T47D (cell line): Measurements from ENCODE around the gene BCL2L11.

Source experiments
- DNase-seq, 2 experiments: peaks; one replicate each; pipeline versions ENCODE4 v3.0.0 to v3.0.0-alpha.2; 2011 to 2012; ENCODE audit warnings: low read depth in 1 of 2, low spot score in 1 of 2
- JUND ChIP-seq: IDR thresholded peaks from 2 replicates; pipeline ENCODE4 v1.6.1; 2012; ENCODE audit warnings: low read depth
- in situ Hi-C: cut with HindIII; loops from 2 replicates; pipeline ENCODE4 v1.10.0; 2016; ENCODE audit warnings: low sequenced_read_pairs, low pct_unique_long_range_greater_than_20kb

The BCL2L11 gene

DNA sequence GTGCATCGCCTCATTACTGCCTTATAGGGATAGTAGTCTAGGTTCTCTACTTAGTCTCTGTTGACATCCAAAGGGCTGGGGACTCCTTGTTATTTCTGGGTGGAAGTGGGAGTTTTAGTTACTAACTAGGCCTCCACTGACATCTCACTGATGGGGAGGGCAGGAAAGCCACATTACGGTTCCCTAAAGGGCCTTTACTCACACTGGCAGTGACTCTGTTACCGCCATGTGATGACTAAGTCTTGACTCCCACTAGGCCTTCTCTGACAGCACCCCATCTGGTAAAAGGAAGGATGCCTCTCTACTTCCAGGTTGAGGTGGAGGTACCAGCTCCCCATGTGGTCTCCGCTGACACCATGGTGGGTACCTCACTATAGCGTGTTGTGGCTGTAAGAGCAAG is 14.0 kb upstream of the BCL2L11 start:
- in situ Hi-C loops = no loop called here
- TF ChIP-seq JUND = no peak
- DNase-seq = no peak

DNA sequence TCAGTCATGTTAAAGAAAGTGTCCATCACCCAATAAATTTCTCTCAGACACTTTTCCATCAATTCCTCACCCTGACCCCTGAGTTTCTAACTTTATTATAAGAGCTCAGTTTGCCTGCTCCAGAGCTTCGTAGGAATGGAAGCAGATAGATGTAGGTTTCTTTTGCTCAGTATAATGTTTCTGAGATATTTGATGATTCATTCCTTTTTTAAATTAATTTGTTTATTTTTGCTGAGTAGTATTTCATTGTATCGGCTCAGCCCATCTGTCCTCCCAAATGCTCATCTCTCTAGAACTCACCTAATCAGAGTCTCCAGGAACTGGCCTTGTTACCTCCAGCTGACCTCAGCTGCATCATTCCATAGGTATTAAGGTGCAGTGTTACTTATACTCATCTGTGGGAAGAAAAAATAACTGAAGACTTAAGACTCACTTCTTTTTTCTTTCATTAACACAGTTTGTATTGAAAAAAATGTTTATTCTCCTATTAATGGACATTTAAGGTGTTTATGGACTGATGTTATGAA is 11.9 kb upstream of the BCL2L11 start:
- DNase-seq = no peak
- in situ Hi-C loops = no loop called here
- TF ChIP-seq JUND = no peak

DNA sequence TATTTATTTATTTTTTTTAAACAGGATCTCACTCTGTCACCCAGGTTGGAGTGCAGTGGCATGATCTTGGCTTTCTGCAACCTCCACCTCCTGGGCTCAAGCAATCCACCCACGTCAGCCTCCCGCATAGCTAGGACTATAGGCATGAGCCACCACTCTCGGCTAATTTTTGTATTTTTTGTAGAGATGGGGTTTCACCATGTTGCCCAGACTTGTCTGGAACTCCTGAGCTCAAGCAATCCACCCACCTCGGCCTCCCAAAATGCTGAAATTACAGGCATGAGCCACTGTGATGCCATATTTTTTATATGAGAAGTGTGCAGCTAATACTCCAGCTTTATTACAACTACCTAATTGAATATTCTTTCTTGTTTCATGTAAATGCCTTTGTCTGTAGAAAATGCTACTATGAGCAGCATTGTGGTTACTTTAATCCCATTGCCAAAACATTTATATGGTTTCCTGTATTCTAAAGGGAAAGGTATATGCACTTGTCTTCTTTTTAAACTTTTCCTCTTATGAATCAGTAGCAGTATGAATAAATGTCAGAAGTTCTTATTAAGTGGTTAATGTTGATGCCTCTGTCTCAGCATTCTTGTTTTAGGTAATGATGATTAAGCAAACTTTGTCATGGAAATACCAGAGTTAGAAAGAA is 9.5 kb upstream of the BCL2L11 start:
- DNase-seq = no peak
- TF ChIP-seq JUND = no peak
- in situ Hi-C loops = no loop called here

DNA sequence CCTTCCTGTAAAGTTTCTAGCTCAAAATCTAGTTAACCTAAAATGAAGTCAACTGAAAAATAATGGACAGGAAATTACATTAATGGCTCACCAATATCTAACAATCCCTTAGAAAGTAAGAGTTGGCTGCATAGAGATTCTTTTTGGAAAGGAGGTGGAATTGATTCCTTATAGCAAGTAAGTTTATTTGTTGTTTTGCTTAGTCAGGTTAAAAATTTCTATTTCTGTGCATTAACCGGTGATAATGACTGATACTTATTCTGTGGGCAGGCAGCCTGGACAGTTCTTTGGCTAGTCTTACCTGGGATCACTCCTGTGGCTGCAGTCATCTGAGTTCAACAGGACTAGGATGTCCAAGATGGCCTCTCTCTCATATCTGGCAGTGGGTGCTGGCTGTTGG is 6.9 kb upstream of the BCL2L11 start:
- no peak for TF ChIP-seq JUND
- in situ Hi-C loops = no loop called here
- no peak for DNase-seq

DNA sequence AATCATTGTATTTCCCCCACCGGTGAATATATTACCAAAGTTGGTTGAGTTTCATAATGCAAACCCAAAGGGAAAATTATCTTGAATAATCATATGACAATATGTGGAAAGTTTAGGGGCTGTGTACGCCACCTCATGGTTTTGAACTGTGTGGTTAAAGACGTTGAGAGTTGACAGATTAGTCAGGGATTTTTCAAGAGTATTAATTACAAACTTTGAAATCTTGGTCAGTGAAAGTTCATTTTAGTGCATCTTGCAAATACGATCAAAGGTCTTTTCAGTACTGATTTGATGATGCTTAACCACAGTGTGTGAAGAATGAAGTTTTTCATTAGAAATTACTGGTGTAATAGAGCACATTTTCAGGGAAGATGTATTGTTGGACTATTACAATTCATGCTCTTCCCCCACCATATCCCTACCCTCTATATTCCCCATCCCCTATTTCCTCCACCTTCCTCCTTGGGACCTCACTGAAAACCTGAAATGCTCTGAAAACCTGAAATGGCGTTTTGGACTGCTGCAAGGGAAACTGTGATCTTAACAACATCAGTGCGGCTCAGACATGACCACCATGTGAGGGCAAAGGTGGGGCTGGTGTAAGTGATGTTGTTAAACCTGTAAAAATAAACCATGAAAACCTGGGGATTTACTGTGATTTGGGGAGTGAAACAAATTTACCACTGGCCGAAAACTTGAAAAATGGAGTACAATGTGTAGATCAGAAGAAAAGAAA is 4.5 kb upstream of the BCL2L11 start:
- in situ Hi-C loops = no loop called here
- no peak for DNase-seq
- TF ChIP-seq JUND = no peak

DNA sequence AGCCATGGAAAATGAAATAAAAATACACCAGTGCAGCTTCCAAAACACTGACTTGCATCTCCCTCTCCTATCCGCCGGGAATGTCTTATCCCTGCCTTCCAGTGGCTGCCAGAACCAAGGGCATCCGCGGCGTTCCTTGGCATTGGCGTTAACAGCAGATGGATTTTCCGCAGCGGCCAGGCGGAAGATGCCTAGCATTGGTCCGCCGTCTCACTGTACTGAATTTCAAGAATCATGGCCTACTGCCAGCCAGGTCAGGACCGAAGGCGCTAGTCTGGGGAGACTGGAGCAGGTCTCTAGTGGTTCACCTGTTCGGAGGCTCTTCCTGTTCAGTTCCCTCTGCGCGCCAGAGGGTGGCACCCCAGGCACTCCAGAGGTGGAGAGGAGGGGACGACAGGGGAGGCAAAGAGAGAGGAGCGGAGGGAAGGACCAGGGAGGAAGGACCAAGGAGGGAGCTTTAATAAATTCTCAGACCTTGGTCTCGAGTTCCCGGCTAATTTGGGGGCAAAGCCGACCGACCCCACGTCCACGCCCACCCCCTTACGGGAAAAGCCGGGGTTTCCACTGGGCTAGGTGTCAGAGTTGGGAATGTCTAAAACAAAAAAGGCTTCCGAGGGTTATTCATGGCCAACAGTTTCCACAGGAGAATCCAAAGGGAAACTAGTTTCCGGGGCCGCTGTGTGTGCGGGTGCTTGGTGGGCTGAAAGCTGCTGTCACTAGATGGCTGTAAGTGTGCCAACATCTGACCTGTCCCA is 3.7 kb upstream of the BCL2L11 start:
- peak; percentile 81 to 89 for DNase-seq
- TF ChIP-seq JUND = no peak
- in situ Hi-C loops = no loop called here

DNA sequence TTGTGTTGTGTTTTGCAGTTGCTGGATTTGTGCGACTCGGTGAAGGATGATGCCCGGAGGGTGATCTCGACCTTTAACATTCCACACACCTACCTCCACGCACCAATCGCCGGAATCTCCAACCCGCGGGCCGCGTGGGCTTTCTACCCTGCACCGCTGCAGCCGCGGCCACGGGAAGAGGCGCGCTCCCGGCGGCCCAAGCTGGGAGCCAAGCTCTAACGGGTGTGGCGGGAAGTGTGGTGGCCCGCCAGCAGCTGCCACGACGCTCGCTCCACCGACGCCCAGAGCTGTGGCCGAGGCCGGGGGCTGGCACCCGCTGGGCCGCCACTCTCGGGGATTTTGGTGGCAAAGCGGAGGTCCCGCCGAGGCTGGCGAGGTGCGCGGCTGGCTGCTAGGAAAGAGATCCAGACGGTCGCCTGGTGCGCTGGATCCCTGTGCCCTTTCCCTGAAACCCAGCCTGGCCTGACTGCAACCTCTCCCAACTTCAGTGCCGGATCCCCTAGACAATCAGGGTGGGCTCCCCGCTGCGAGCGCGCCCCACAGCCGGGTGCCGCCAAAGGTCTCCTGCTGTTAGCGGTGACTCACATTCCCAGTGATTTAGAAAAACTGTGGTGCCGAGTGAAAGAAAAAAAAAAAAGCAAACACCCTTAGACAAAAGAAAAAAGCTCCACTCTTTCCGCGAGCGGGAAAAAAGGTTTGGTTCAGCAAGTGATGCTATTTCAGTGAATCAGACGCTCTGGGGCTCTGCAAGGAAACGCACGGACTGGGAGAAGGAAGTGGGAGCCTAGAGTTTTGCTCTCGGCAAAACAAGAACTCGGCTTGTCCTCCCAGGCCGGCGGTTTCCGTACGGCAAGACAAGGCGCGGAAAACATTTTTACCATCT is 2.9 kb upstream of the BCL2L11 start:
- in situ Hi-C loops = no loop called here
- TF ChIP-seq JUND = no peak

DNA sequence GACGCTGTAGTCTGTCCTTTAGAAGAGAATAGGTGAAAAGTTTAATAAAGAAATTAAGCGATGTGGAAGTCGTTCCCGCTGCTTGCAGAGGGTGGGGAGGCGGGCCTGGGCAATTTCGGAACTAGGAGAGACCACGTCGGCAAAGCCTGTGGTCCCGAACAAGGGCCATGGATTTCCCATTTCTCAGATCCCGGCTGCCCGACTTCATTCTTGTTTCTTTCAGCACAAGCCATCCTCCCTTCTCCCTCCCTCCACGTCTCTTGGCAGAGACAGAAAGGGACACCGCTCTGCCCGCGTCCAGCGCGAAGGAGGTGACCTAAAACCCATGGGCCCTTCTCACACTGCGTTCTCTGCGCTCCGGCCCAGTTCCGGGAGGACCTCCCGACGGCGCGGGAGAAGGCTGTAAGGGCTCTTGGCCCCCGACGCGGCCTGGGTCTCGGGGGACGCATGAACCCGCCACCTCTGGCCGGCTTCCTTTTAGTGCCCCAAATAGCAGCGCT is 2.2 kb upstream of the BCL2L11 start:
- TF ChIP-seq JUND = no peak
- in situ Hi-C loops = no loop called here

More for the DNA sequence above, 2.9 kb upstream of the BCL2L11 start:
- DNase-seq = no peak

DNA sequence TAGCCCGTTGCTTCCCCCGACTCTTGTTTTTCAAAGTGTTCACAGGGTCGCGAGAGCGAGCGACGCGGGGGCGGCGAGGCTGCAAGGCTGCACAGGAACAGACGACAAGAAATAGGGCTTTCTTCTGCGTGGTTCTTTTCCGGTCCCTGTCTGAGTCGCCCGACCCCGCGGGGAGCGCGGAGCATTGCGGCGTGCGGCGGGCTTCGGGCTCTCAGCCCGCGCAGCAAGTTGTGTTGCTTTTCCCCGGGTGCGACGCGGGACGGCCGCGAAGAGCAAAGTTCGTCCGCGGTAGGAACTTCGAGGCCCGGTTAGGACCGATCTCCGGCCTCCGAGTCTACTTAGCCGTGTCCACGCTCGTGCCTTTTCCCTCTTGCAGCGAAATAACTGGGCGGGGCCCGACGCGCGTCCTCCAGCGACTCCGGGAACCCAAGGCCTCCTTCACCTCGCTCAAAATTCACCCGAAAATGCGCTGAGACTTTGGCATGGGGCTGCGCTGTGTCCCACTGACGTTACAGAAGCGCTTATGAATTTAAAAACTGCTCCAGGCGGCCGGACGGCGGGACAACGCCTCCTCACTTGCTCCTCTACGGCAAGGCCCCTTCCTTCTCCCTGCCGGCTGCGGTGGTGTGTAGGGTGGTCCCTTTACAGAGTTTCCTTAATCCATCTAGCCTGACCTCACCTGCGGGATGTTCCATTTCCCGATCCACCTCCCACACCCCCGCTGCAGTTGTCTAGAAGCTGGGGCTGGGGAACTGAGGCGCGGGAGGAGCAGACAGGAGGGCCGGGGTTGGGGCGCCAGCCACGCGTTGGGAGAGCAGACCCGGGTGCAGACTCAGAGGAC is 1.5 kb upstream of the BCL2L11 start:
- TF ChIP-seq JUND = no peak
- DNase-seq = no peak
- in situ Hi-C loops = no loop called here

More for the DNA sequence above, 2.2 kb upstream of the BCL2L11 start:
- no peak for DNase-seq

DNA sequence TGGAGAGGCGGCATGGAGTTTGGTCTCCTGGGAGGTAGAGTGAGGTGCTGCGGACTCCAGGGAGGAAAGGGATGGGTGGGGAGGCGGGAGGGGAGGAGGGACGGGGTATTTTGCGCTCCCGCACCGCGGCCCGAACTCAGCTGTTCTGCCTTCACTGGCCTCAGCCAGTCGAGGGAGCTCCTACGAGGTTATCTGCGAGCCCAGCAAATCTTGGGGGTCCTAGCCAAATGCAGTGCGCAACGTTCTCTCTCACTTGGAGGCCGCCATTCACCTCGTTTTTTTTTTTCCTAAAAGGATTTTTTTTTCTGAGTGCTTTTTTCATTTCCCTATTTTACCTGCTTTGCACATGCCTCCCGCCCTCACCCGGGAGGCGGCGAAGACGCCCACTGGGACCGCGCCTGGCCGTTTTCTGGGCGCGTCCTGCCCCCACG is 877 bp upstream of the BCL2L11 start:
- no peak for TF ChIP-seq JUND
- no peak for DNase-seq
- in situ Hi-C loops = no loop called here

DNA sequence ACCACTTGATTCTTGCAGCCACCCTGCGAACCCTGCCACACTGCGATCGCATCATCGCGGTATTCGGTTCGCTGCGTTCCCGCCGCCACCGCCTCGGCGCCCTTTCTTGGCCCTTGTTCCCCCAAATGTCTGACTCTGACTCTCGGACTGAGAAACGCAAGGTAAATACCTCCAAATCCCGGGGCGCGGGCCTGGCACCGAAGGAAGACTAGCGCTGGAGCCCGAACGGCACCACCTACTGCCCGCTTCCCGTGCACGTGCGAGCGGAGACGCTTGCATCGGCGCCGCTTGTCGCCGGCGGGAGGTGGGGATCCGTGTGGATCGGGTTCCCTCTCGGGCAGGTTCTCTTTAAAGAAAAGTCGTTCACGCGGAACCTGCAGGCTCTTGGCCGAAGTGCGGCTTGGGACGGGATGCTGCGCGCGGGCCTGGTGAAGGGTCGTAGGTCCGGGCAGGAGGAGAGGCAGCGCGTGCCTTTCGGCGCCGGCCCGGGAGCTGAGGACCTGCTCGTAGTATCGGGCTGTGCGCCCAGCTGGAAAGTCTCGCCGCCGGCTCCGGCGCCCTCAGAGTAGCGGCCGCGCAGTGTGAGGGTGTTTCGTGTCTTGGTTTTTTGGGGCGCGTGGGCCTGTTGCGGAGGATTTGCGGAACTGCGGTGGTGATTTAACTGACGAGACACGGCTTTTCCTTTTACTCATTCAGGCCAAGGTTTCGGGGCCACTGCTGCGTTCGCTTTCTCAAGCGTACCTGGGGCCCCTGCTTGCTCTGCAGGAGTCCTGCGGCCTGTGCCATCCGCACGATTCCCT is 514 bp downstream of the BCL2L11 start:
- peak in 1 of 2 experiments; percentile 53 for DNase-seq
- in situ Hi-C loops = no loop called here
- no peak for TF ChIP-seq JUND
